H1 (cell line): ENCODE results near the gene TSGA10. TPM values are rescaled to one million over a fixed set of nuclear protein-coding genes. Genes with fewer than 3 reads are reported as not detected.

Source experiments
- KDM4A ChIP-seq: IDR thresholded peaks from one replicate; pipeline ENCODE4 v1.7.1; 2012; ENCODE audit warnings: low read depth, mild to moderate bottlenecking, moderate library complexity, low read length, inconsistent platforms; ENCODE audit not compliant: severe bottlenecking
- POLR2A ChIP-seq, 2 experiments: IDR thresholded peaks; 1 replicate in 1 of 2; 2 replicates in 1 of 2; pipeline ENCODE4 v1.6.1; 2011; ENCODE audit warnings: low read depth in 2 of 2, low read length in 2 of 2, mild to moderate bottlenecking in 2 of 2; ENCODE audit errors: control extremely low read depth in 1 of 2
- POU5F1 ChIP-seq: IDR thresholded peaks from 2 replicates; pipeline ENCODE4 v1.6.1; 2011; ENCODE audit warnings: low read depth, mild to moderate bottlenecking, low read length, moderate library complexity
- TAF7 ChIP-seq: optimal IDR thresholded peaks from 2 replicates; pipeline ENCODE3; 2011; ENCODE audit warnings: low read depth, mild to moderate bottlenecking, inconsistent platforms, low read length, moderate library complexity, borderline replicate concordance
- polyA plus RNA-seq, 7 experiments: library from polyadenylated mRNA; depleted of rRNA in 3 of 7; stranded (reverse) in 5 of 7; unstranded in 2 of 7; fragments of >200 nt in 5 of 7; fragments of 200-250 nt in 2 of 7; gene quantifications; 1 replicate in 5 of 7; 2 replicates in 1 of 7; 4 replicates in 1 of 7; pipeline versions ENCODE4 v1.2.1 to v1.2.3, GENCODE V29; 2011 to 2013; ENCODE audit warnings: missing spikeins in 2 of 7, mixed read lengths in 2 of 7
- total RNA-seq: library from RNA; stranded (reverse); fragmentation: NEBNext Ultra II Directional; extraction: Animal tissue kit (Norgen Biotek cat#: 25700); gene quantifications from 2 replicates; pipeline ENCODE4 v1.2.1, GENCODE V29; 2021
- TF ChIP-seq, protein P1 (sequence below): fragments of 300-600 bp; sonication (generic); IDR thresholded peaks from 2 replicates; pipeline ENCODE4 v1.7.1; 2012; ENCODE audit warnings: low read length, moderate library complexity, mild to moderate bottlenecking, inconsistent platforms; ENCODE audit not compliant: insufficient replicate concordance
- TF ChIP-seq, protein P2 (sequence below): IDR thresholded peaks from 2 replicates; pipeline ENCODE4 v1.6.1; 2011; ENCODE audit warnings: low read length, improper control_type of control experiment

TSGA10 gene
- total and polyA plus RNA-seq, 2 of the 8 experiments (the other 6 are each of a cell fraction or from before 2014, with no cell fraction given): 2.2 to 7.4 TPM

DNA sequence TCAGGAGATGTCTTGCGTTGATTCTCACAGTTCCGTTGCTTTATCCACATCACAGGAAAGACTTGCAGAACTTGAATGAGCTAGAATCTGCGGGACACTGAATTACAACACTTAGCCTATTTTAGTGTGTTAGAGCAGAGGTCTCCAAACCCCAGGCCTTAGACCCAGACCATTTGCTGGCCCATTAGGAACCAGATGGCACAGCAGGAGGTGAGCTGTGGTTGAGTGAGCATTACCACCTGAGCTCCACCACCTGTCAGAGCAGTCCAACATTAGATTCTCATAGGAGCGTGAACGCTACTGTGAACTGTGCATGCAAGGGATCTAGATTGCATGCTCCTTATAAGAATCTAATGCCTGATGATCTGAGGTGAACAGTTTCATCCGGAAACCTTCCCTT is 30.1 kb upstream of the TSGA10 start (continued):
- TF ChIP-seq, protein P1, sequence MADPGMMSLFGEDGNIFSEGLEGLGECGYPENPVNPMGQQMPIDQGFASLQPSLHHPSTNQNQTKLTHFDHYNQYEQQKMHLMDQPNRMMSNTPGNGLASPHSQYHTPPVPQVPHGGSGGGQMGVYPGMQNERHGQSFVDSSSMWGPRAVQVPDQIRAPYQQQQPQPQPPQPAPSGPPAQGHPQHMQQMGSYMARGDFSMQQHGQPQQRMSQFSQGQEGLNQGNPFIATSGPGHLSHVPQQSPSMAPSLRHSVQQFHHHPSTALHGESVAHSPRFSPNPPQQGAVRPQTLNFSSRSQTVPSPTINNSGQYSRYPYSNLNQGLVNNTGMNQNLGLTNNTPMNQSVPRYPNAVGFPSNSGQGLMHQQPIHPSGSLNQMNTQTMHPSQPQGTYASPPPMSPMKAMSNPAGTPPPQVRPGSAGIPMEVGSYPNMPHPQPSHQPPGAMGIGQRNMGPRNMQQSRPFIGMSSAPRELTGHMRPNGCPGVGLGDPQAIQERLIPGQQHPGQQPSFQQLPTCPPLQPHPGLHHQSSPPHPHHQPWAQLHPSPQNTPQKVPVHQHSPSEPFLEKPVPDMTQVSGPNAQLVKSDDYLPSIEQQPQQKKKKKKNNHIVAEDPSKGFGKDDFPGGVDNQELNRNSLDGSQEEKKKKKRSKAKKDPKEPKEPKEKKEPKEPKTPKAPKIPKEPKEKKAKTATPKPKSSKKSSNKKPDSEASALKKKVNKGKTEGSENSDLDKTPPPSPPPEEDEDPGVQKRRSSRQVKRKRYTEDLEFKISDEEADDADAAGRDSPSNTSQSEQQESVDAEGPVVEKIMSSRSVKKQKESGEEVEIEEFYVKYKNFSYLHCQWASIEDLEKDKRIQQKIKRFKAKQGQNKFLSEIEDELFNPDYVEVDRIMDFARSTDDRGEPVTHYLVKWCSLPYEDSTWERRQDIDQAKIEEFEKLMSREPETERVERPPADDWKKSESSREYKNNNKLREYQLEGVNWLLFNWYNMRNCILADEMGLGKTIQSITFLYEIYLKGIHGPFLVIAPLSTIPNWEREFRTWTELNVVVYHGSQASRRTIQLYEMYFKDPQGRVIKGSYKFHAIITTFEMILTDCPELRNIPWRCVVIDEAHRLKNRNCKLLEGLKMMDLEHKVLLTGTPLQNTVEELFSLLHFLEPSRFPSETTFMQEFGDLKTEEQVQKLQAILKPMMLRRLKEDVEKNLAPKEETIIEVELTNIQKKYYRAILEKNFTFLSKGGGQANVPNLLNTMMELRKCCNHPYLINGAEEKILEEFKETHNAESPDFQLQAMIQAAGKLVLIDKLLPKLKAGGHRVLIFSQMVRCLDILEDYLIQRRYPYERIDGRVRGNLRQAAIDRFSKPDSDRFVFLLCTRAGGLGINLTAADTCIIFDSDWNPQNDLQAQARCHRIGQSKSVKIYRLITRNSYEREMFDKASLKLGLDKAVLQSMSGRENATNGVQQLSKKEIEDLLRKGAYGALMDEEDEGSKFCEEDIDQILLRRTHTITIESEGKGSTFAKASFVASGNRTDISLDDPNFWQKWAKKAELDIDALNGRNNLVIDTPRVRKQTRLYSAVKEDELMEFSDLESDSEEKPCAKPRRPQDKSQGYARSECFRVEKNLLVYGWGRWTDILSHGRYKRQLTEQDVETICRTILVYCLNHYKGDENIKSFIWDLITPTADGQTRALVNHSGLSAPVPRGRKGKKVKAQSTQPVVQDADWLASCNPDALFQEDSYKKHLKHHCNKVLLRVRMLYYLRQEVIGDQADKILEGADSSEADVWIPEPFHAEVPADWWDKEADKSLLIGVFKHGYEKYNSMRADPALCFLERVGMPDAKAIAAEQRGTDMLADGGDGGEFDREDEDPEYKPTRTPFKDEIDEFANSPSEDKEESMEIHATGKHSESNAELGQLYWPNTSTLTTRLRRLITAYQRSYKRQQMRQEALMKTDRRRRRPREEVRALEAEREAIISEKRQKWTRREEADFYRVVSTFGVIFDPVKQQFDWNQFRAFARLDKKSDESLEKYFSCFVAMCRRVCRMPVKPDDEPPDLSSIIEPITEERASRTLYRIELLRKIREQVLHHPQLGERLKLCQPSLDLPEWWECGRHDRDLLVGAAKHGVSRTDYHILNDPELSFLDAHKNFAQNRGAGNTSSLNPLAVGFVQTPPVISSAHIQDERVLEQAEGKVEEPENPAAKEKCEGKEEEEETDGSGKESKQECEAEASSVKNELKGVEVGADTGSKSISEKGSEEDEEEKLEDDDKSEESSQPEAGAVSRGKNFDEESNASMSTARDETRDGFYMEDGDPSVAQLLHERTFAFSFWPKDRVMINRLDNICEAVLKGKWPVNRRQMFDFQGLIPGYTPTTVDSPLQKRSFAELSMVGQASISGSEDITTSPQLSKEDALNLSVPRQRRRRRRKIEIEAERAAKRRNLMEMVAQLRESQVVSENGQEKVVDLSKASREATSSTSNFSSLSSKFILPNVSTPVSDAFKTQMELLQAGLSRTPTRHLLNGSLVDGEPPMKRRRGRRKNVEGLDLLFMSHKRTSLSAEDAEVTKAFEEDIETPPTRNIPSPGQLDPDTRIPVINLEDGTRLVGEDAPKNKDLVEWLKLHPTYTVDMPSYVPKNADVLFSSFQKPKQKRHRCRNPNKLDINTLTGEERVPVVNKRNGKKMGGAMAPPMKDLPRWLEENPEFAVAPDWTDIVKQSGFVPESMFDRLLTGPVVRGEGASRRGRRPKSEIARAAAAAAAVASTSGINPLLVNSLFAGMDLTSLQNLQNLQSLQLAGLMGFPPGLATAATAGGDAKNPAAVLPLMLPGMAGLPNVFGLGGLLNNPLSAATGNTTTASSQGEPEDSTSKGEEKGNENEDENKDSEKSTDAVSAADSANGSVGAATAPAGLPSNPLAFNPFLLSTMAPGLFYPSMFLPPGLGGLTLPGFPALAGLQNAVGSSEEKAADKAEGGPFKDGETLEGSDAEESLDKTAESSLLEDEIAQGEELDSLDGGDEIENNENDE: no peak
- TF ChIP-seq KDM4A (no peak), POU5F1 (no peak), POLR2A (IDR thresholded peaks at IDR 0.05; ENCODE audit: control extremely low read depth in 1 of 2, low read depth in 2 of 2, low read length in 2 of 2) (no peak), TAF7 (no peak)
- TF ChIP-seq, protein P2, sequence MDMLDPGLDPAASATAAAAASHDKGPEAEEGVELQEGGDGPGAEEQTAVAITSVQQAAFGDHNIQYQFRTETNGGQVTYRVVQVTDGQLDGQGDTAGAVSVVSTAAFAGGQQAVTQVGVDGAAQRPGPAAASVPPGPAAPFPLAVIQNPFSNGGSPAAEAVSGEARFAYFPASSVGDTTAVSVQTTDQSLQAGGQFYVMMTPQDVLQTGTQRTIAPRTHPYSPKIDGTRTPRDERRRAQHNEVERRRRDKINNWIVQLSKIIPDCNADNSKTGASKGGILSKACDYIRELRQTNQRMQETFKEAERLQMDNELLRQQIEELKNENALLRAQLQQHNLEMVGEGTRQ: no peak
